ENCODE results near the gene HRH4.

GRCh38 chr18:24436939-24437338 lies 23.5 kb upstream of the HRH4 start:
- TF ChIP-seq, protein P1, sequence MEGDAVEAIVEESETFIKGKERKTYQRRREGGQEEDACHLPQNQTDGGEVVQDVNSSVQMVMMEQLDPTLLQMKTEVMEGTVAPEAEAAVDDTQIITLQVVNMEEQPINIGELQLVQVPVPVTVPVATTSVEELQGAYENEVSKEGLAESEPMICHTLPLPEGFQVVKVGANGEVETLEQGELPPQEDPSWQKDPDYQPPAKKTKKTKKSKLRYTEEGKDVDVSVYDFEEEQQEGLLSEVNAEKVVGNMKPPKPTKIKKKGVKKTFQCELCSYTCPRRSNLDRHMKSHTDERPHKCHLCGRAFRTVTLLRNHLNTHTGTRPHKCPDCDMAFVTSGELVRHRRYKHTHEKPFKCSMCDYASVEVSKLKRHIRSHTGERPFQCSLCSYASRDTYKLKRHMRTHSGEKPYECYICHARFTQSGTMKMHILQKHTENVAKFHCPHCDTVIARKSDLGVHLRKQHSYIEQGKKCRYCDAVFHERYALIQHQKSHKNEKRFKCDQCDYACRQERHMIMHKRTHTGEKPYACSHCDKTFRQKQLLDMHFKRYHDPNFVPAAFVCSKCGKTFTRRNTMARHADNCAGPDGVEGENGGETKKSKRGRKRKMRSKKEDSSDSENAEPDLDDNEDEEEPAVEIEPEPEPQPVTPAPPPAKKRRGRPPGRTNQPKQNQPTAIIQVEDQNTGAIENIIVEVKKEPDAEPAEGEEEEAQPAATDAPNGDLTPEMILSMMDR (IDR thresholded peaks at IDR 0.05): no peak
- TF ChIP-seq EZH2phosphoT487 (IDR thresholded peaks at IDR 0.05; ENCODE audit: borderline replicate concordance, low read depth) (no peak), IRF3 (IDR thresholded peaks at IDR 0.05; ENCODE audit: low read depth, low read length) (no peak), YY1 (IDR thresholded peaks at IDR 0.05; ENCODE audit: low read depth) (no peak), TEAD4 (IDR thresholded peaks at IDR 0.05; ENCODE audit: borderline replicate concordance, insufficient read depth) (no peak), RFX5 (IDR thresholded peaks at IDR 0.05; ENCODE audit: low read length) (no peak), CHD2 (IDR thresholded peaks at IDR 0.05; ENCODE audit: low read length, partially characterized antibody) (no peak)
- TF ChIP-seq, protein P2, sequence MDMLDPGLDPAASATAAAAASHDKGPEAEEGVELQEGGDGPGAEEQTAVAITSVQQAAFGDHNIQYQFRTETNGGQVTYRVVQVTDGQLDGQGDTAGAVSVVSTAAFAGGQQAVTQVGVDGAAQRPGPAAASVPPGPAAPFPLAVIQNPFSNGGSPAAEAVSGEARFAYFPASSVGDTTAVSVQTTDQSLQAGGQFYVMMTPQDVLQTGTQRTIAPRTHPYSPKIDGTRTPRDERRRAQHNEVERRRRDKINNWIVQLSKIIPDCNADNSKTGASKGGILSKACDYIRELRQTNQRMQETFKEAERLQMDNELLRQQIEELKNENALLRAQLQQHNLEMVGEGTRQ (IDR thresholded peaks at IDR 0.05; ENCODE audit: borderline replicate concordance, low read depth, low read length): no peak
- TF ChIP-seq, protein P3, sequence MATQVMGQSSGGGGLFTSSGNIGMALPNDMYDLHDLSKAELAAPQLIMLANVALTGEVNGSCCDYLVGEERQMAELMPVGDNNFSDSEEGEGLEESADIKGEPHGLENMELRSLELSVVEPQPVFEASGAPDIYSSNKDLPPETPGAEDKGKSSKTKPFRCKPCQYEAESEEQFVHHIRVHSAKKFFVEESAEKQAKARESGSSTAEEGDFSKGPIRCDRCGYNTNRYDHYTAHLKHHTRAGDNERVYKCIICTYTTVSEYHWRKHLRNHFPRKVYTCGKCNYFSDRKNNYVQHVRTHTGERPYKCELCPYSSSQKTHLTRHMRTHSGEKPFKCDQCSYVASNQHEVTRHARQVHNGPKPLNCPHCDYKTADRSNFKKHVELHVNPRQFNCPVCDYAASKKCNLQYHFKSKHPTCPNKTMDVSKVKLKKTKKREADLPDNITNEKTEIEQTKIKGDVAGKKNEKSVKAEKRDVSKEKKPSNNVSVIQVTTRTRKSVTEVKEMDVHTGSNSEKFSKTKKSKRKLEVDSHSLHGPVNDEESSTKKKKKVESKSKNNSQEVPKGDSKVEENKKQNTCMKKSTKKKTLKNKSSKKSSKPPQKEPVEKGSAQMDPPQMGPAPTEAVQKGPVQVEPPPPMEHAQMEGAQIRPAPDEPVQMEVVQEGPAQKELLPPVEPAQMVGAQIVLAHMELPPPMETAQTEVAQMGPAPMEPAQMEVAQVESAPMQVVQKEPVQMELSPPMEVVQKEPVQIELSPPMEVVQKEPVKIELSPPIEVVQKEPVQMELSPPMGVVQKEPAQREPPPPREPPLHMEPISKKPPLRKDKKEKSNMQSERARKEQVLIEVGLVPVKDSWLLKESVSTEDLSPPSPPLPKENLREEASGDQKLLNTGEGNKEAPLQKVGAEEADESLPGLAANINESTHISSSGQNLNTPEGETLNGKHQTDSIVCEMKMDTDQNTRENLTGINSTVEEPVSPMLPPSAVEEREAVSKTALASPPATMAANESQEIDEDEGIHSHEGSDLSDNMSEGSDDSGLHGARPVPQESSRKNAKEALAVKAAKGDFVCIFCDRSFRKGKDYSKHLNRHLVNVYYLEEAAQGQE (IDR thresholded peaks at IDR 0.05; ENCODE audit: low read depth, low read length): no peak
- TF ChIP-seq, protein P4, sequence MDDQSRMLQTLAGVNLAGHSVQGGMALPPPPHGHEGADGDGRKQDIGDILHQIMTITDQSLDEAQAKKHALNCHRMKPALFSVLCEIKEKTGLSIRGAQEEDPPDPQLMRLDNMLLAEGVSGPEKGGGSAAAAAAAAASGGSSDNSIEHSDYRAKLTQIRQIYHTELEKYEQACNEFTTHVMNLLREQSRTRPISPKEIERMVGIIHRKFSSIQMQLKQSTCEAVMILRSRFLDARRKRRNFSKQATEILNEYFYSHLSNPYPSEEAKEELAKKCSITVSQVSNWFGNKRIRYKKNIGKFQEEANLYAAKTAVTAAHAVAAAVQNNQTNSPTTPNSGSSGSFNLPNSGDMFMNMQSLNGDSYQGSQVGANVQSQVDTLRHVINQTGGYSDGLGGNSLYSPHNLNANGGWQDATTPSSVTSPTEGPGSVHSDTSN (IDR thresholded peaks at IDR 0.05): no peak
